Muscle layer of duodenum (tissue), 2 donors: ENCODE measurements around the gene PACSIN1.
"Not testable (repeated sequence)": the region's sequence is repeated elsewhere in the genome, so short reads cannot be mapped to it uniquely, and the experiment has no call there.

ENCODE experiments used
- H3K27ac ChIP-seq: one replicate; pipeline ENCODE4 v1.7.0; 2013; ENCODE audit warnings: mild to moderate bottlenecking, low read length
- H3K27me3 ChIP-seq: one replicate; pipeline ENCODE4 v1.7.0; 2013; ENCODE audit warnings: low read depth, mild to moderate bottlenecking, control low read depth, low read length
- H3K36me3 ChIP-seq, 2 donors: one replicate each; pipeline ENCODE4 v1.7.0; 2013; ENCODE audit warnings: low read length in 2 of 2, control low read depth in 1 of 2, mild to moderate bottlenecking in 1 of 2; ENCODE audit not compliant: insufficient read depth in 2 of 2, control insufficient read depth in 1 of 2
- H3K4me1 ChIP-seq, 2 donors: one replicate each; pipeline ENCODE4 v1.7.0; 2013; ENCODE audit warnings: low read length in 2 of 2, mild to moderate bottlenecking in 2 of 2, control low read depth in 1 of 2, moderate library complexity in 1 of 2; ENCODE audit not compliant: insufficient read depth in 2 of 2, control insufficient read depth in 1 of 2
- H3K4me3 ChIP-seq, 2 donors: one replicate each; pipeline ENCODE4 v1.7.0; 2013; ENCODE audit warnings: low read length in 2 of 2, low read depth in 1 of 2, mild to moderate bottlenecking in 1 of 2
- H3K9me3 ChIP-seq, 2 donors: one replicate each; pipeline ENCODE4 v1.7.0; 2013; ENCODE audit warnings: low read length in 2 of 2, control low read depth in 1 of 2, mild to moderate bottlenecking in 1 of 2; ENCODE audit not compliant: control insufficient read depth in 1 of 2
- donor health status: healthy.

Gene PACSIN1

GRCh38 chr6:34473967-34474366 lies 8.1 kb downstream of the PACSIN1 start:
- H3K27me3 ChIP-seq: no peaks in the 10 kb centered on the region
- H3K9me3 ChIP-seq: peaks cover 0 to 8% of the 10 kb centered on the region in 2 donors
- H3K27ac ChIP-seq: no peak overlapping the region
- H3K36me3 ChIP-seq: no peaks in the 10 kb centered on the region
- no peaks in the 10 kb centered on the region for H3K4me1 ChIP-seq
- H3K4me3 ChIP-seq: no peak overlapping the region

GRCh38 chr6:34474754-34475153 lies 8.9 kb downstream of the PACSIN1 start:
- Histone ChIP-seq H3K27me3 (no peaks in the 10 kb centered on the region), H3K36me3 (no peaks in the 10 kb centered on the region), H3K4me3 (no peak overlapping the region), H3K4me1 (no peaks in the 10 kb centered on the region), H3K9me3 (peaks cover 0 to 8% of the 10 kb centered on the region in 2 donors), H3K27ac (no peak overlapping the region)

DNA sequence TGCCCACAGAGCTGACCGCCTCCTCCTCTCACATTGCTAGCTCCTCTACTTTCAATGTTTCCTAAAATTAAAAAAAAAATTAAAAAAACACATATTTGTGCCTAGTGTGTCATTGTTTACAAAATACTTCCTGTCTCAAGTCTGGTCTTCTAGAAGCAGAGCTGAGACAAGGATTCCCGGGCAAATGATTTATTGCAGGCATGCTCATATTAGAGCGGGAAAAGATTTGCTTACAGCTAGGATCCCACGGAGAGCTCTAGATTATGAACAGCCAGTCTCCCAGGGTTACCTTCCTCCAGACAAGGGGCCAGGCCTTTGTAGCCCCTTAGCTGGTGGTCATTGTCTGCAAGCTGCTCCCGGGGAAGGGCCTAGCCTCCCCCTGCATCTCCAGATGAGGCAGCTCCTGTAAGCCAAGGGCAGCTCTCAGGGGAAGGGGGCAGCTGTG lies 9.4 kb downstream of the PACSIN1 start:
- Histone ChIP-seq H3K4me3 (no peak overlapping the region), H3K36me3 (no peaks in the 10 kb centered on the region), H3K27me3 (no peaks in the 10 kb centered on the region), H3K27ac (no peak overlapping the region), H3K4me1 (no peaks in the 10 kb centered on the region), H3K9me3 (peaks cover 0 to 8% of the 10 kb centered on the region in 2 donors)

GRCh38 chr6:34475767-34476328 lies 10.0 kb downstream of the PACSIN1 start:
- no peaks in the 10 kb centered on the region for H3K4me1 ChIP-seq
- H3K36me3 ChIP-seq: no peaks in the 10 kb centered on the region
- H3K27ac ChIP-seq: no peak overlapping the region

GRCh38 chr6:34476447-34476846 lies 10.6 kb downstream of the PACSIN1 start:
- Histone ChIP-seq H3K27ac (no peak overlapping the region), H3K27me3 (no peaks in the 10 kb centered on the region), H3K9me3 (peaks cover 0 to 8% of the 10 kb centered on the region in 2 donors), H3K4me3 (no peak overlapping the region), H3K4me1 (no peaks in the 10 kb centered on the region), H3K36me3 (no peaks in the 10 kb centered on the region)

More at GRCh38 chr6:34475767-34476328, 10.0 kb downstream of the PACSIN1 start:
- no peak overlapping the region for H3K4me3 ChIP-seq
- H3K27me3 ChIP-seq: no peaks in the 10 kb centered on the region
- peaks cover 0 to 8% of the 10 kb centered on the region in 2 donors for H3K9me3 ChIP-seq

DNA sequence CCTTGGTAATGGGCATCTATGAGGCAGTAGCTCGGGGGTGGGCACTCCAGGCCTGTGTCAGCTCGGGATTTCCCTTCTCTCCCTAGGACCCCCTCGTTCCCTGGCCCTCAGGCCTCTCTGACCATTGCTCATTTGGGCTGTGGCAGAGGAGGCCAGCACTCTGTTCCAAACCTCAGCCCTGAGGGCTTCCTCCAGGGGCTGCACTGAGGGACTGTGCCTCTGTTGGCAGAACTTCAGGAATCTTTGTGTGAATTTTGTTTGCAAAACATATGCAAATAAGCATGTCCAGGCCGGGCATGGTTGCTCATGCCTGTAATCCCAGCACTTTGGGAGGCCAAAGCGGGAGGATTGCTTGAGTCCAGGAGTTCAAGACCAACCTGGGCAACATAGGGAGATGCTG lies 11.0 kb downstream of the PACSIN1 start:
- no peaks in the 10 kb centered on the region for H3K4me1 ChIP-seq
- peaks cover 0 to 8% of the 10 kb centered on the region in 2 donors for H3K9me3 ChIP-seq
- H3K4me3 ChIP-seq: no peak overlapping the region
- no peaks in the 10 kb centered on the region for H3K36me3 ChIP-seq
- no peaks in the 10 kb centered on the region for H3K27me3 ChIP-seq
- H3K27ac ChIP-seq: no peak overlapping the region

DNA sequence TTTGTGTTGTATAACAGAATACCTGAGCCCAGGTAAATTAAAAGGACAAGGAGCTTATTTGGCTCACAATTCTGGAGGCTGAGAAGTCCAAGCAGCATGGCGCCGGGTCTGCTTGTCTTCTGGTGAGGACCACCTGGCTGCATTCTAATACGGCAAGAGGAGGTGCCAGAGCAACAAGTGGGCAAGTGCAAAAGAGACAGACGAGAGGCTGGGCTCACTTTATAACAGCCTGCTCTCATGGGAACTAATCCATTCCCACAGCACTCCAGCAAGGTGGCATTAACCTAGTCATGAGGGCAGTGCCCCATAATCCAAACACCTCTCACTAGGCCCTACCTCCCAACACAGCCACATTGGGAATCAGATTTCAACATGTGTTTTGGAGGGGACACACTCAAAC lies 12.9 kb downstream of the PACSIN1 start:
- H3K27ac ChIP-seq: no peak overlapping the region
- no peak overlapping the region for H3K4me3 ChIP-seq
- no peaks in the 10 kb centered on the region for H3K36me3 ChIP-seq
- H3K4me1 ChIP-seq: no peaks in the 10 kb centered on the region
- H3K9me3 ChIP-seq: peaks cover 0 to 5% of the 10 kb centered on the region in 2 donors
- no peaks in the 10 kb centered on the region for H3K27me3 ChIP-seq

GRCh38 chr6:34483781-34484180 lies 17.9 kb downstream of the PACSIN1 start:
- not testable (repeated sequence) for H3K27me3 ChIP-seq, H3K27ac ChIP-seq, H3K9me3 ChIP-seq, H3K36me3 ChIP-seq, H3K4me3 ChIP-seq, H3K4me1 ChIP-seq

GRCh38 chr6:34484391-34484790 lies 18.5 kb downstream of the PACSIN1 start:
- Histone ChIP-seq H3K27me3 (no peaks in the 10 kb centered on the region), H3K36me3 (no peaks in the 10 kb centered on the region), H3K9me3 (no peaks in the 10 kb centered on the region), H3K4me1 (no peaks in the 10 kb centered on the region), H3K4me3 (no peak overlapping the region), H3K27ac (no peak overlapping the region)

DNA sequence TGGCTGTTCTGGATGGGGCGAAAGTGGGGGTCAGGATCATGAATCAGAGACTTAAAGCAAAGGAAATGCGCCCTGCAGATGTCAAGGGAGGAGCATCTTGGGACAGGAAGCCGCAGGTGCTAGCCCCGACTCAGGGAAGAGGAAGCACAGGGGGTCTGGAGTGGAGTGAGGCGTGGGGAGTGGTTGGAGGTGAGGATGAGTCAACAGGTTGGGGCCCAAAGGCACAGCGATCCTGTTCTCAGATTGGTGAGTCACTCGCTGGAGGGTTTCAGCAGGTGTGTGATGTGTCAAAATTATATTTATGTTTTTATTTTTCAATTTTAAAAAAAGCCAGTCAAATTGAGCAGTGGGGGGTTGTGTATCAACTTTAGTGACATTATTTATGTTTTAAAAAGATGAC lies 19.0 kb downstream of the PACSIN1 start:
- Histone ChIP-seq H3K9me3 (no peaks in the 10 kb centered on the region), H3K4me1 (no peaks in the 10 kb centered on the region), H3K27ac (no peak overlapping the region), H3K27me3 (no peaks in the 10 kb centered on the region), H3K36me3 (no peaks in the 10 kb centered on the region), H3K4me3 (no peak overlapping the region)

DNA sequence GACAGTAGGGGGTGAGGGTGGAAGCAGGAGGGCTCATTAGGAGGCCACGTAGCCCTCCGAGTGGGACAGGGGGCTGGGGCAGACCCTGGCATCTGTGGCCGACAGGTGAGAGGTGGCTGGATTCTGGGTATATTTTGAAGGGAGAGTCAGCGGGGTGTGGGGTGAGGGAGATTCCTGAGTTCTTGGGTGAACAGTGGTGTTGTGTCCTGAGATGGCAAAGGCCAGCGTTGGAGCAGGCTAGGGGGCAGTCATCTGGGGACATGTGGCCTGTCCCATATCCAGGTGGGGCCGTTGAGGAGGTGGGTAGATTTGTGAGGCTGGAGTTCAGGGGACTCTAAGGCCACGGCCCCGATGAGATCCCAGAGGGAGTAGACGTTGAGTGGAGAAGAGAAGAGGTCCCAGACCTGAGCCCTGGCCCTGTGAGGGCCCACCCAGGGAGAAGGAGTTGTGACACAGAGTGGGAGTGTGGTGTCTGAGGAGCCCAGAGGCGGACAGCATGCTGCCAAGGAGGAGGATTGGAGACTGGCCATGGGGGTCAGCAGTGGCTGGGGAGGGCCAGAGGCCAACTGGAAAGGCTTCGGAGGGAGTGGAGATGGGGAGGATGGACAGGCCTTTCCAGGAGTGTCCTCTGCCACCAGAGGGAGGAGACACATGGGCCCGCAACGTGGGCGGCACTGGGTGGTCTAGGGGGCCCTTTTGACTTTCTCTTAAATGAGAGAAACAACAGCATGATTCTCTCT lies 19.6 kb downstream of the PACSIN1 start:
- no peaks in the 10 kb centered on the region for H3K36me3 ChIP-seq
- H3K4me3 ChIP-seq: no peak overlapping the region
- no peaks in the 10 kb centered on the region for H3K27me3 ChIP-seq
- no peaks in the 10 kb centered on the region for H3K9me3 ChIP-seq
- H3K27ac ChIP-seq: no peak overlapping the region
- H3K4me1 ChIP-seq: no peaks in the 10 kb centered on the region
